Thymus (tissue), 11 donors: Measurements from ENCODE around the gene ELMO3. TPM values are rescaled to one million over a fixed set of nuclear protein-coding genes. Genes with fewer than 3 reads are reported as not detected.

Experiments
- DNase-seq, 9 donors: peaks; one replicate each; pipeline ENCODE4 v3.0.0-alpha.2; 2013; ENCODE audit warnings: low spot score in 9 of 9, low read depth in 6 of 9, missing footprints in 1 of 9
- H3K27ac ChIP-seq, 2 donors: one replicate each; pipeline ENCODE4 v1.5.1; 2013; ENCODE audit warnings: control low read depth in 1 of 2, low read depth in 1 of 2, low read length in 1 of 2, mild to moderate bottlenecking in 1 of 2, moderate library complexity in 1 of 2
- H3K27me3 ChIP-seq, 2 donors: one replicate each; pipeline ENCODE4 v1.5.1; 2013; ENCODE audit warnings: low read length in 1 of 2; ENCODE audit not compliant: control insufficient read depth in 2 of 2, insufficient read depth in 1 of 2
- H3K36me3 ChIP-seq, 2 donors: one replicate each; pipeline ENCODE4 v1.5.1; 2013; ENCODE audit warnings: low read length in 1 of 2, mild to moderate bottlenecking in 1 of 2, moderate library complexity in 1 of 2; ENCODE audit not compliant: control insufficient read depth in 2 of 2, insufficient read depth in 2 of 2
- H3K4me1 ChIP-seq, 2 donors: one replicate each; pipeline ENCODE4 v1.5.1; 2013; ENCODE audit warnings: low read length in 2 of 2; ENCODE audit not compliant: control insufficient read depth in 2 of 2, insufficient read depth in 2 of 2
- H3K4me3 ChIP-seq, 2 donors: one replicate each; pipeline ENCODE4 v1.5.1; 2013; ENCODE audit warnings: low read length in 2 of 2, control low read depth in 1 of 2, mild to moderate bottlenecking in 1 of 2
- H3K9me3 ChIP-seq, 2 donors: one replicate each; pipeline ENCODE4 v1.5.1; 2013; ENCODE audit warnings: low read length in 1 of 2, mild to moderate bottlenecking in 1 of 2; ENCODE audit not compliant: control insufficient read depth in 2 of 2, insufficient read depth in 1 of 2
- WGBS: extraction: QIAGEN DNeasy Blood & Tissue Kit; methylation state at CpG from one replicate; pipeline ENCODE4 v1.1.7; 2013; 5-methylcytosine and 5-hydroxymethylcytosine counted together
- polyA plus RNA-seq: library from polyadenylated mRNA; stranded (reverse); fragments of 200-250 nt; gene quantifications from one replicate; pipeline ENCODE4 v1.2.3, GENCODE V29; 2013
- total RNA-seq: library from RNA; stranded (reverse); fragments of 120-200 nt; gene quantifications from one replicate; pipeline ENCODE4 v1.2.4, GENCODE V29; 2013
- donor health status: healthy.

The ELMO3 gene
- total and polyA plus RNA-seq, 2 donors = 2.3 to 15.3 TPM

DNA sequence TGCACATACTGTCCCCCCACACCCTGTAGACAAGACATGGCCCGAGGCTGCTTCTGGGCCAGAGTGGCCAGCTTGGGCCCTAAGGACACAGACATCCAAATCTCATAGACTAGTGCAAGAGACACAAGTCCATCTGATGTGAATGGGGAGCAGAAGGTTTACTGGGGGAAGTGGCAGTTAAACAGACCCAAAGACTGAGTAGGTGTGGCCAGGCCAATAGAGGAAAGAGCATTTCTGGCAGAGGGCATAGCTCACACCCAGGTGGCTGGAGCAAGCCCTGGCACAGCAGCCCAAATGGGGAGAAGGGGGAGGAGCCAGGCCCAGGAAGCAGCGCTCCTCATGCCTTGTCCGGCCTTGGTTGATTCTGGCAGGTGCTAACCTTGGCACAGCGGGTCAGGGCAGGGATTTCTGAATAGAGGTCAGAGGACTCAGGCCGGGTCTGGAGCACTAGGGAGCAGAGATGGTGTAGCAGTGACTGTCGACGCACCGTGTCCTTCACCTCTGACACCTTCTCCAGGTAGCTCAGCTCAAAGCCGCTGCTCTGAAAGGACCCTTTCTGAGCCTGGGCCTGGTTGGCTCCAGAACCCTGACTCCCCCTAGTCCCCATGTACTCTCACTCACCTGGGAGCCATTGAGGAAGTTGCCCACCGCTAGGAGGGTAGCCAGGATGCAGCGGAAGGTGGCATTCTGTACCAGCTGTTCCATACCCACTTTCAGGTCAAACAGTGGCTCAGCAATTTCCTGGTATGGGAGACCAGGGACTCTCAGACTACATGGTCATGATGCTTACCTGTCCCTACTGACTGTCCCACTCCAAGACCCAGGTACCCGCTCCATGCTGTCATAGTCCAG is 32.1 kb downstream of the ELMO3 start:
- peaks cover 43 to 56% of the 10 kb centered on the region in 2 donors for H3K36me3 ChIP-seq
- no peaks in the 10 kb centered on the region for H3K27me3 ChIP-seq
- no peak overlapping the region for H3K4me3 ChIP-seq
- 96% methylated on average over 12 of the region's 12 CpGs for WGBS
- H3K4me1 ChIP-seq = peaks cover 11 to 16% of the 10 kb centered on the region in 2 donors
- no peak for DNase-seq
- H3K9me3 ChIP-seq = no peaks in the 10 kb centered on the region
- H3K27ac ChIP-seq = no peak overlapping the region

DNA sequence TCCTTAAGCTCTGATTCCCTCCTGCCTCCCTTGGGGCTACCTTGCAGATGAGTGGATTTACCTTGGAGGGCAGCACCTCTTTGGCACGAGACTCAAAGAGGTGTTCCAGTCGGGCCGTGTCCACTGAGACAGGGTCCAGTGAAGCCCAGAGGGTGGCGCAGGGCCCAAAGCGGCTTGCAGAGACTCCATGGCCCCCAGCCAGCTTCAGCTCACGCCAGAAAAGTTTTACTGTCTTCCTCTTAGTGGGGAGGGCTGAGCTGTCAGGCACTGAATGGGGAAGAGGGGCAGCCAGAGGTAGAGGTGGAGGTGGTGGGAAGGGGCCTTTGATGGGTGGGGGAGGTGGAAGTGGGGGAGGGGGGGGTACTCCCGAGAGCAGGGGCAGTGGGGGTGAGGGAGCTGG is 34.7 kb downstream of the ELMO3 start:
- 90% methylated on average over 7 of the region's 7 CpGs for WGBS
- Histone ChIP-seq H3K4me1 (no peaks in the 10 kb centered on the region), H3K9me3 (peaks cover 0 to 1% of the 10 kb centered on the region in 2 donors), H3K36me3 (peaks cover 48 to 74% of the 10 kb centered on the region in 2 donors), H3K4me3 (no peak overlapping the region), H3K27ac (no peak overlapping the region), H3K27me3 (no peaks in the 10 kb centered on the region)
- DNase-seq = no peak

DNA sequence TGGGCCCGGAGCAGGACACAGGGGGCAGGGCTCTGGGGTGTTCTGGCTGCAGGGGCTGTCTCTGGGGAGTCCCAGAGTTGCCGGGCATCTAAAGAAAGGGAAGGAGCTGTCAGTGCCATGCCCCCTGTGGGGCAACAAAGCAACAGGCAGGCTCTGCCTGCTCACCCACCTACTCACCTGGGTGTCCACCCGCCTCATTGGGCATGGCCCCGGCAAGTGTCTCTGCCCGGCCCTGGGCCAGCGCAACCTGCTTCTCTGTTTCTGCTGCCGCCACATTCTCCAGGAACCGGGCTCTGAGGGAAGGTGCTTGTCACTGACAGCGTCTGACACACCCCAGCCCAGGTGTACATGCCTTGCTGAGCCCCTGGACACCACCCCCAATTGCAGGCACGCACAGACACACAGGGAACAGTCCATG is 35.3 kb downstream of the ELMO3 start:
- DNase-seq = no peak
- 96% methylated on average over 10 of the region's 10 CpGs for WGBS
- Histone ChIP-seq H3K4me1 (no peaks in the 10 kb centered on the region), H3K27me3 (no peaks in the 10 kb centered on the region), H3K4me3 (no peak overlapping the region), H3K27ac (no peak overlapping the region), H3K9me3 (peaks cover 0 to 1% of the 10 kb centered on the region in 2 donors), H3K36me3 (peaks cover 45 to 68% of the 10 kb centered on the region in 2 donors)

DNA sequence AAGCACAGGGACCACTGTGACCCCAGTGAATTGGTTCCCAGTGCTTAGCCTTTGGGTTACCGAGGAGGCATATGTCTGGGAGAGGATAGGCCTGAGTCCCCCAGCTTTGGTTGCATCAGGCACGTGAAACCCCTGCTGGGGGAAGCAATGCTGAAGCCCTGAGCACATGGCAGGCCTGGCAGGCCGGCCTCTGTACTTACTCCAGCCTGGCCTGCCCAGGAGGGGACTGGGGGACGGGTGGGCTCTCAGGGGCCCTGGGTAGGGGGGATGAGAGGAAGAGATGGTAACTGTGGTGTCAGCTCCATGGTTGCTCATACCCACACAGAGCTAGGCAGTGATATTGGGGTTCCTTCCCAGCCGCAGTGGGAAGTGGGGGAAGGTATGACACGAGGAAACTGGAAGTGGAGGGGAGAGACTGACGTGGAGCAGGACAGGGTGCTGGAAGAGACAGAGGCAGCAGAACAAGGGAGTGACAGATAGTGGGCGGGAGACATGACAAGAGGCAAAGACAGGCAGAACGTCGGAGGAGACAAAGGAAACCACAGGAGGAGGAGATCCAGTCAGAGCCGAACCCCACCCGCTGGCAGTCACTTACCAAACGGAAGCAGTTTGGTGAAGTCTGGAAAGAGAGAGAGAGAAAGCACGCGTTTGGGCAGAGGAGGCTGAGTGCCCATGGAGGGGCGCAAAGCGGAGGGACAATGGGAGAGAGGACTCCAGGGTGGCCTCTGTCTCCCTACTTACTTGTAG is 37.1 kb downstream of the ELMO3 start:
- Histone ChIP-seq H3K27me3 (no peaks in the 10 kb centered on the region), H3K4me1 (no peaks in the 10 kb centered on the region), H3K4me3 (no peak overlapping the region), H3K36me3 (peaks cover 27 to 50% of the 10 kb centered on the region in 2 donors), H3K9me3 (peaks cover 0 to 1% of the 10 kb centered on the region in 2 donors), H3K27ac (no peak overlapping the region)
- 96% methylated on average over 17 of the region's 17 CpGs for WGBS
- DNase-seq = no peak

GRCh38 chr16:67236563-67237395 is 37.8 kb downstream of the ELMO3 start:
- peaks cover 19 to 42% of the 10 kb centered on the region in 2 donors for H3K36me3 ChIP-seq
- no peak for DNase-seq
- no peak overlapping the region for H3K4me3 ChIP-seq
- 96% methylated on average over 50 of the region's 50 CpGs for WGBS
- no peaks in the 10 kb centered on the region for H3K27me3 ChIP-seq
- no peak overlapping the region for H3K27ac ChIP-seq
- H3K4me1 ChIP-seq = no peaks in the 10 kb centered on the region
- peaks cover 0 to 1% of the 10 kb centered on the region in 2 donors for H3K9me3 ChIP-seq

- H3K36me3 ChIP-seq = peaks cover 17 to 38% of the 10 kb centered on the region in 2 donors
- 98% methylated on average over 16 of the region's 16 CpGs for WGBS
- no peak for DNase-seq
These were observed 38.7 kb downstream of the ELMO3 start for GRCh38 chr16:67237396-67238277.

DNA sequence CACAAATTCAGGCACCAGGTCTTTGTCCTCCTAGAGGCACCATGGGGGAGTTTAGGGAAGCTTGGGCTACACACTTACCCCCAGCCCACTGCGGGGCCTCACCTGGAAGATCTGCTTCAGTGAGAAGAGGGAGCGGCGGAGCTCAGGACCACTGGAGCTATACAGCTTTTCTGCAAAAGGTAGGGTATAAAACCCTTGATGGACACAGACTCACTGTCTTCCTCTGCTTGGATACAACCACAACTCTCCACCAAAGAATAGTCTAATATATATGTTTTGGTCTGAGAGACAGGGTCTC is 39.3 kb downstream of the ELMO3 start:
- Histone ChIP-seq H3K9me3 (peaks cover 0 to 1% of the 10 kb centered on the region in 2 donors), H3K27ac (no peak overlapping the region), H3K4me1 (no peaks in the 10 kb centered on the region), H3K36me3 (peaks cover 17 to 38% of the 10 kb centered on the region in 2 donors), H3K27me3 (no peaks in the 10 kb centered on the region), H3K4me3 (no peak overlapping the region)
- DNase-seq = no peak
- WGBS = 96% methylated on average over 3 of the region's 3 CpGs

More at GRCh38 chr16:67237396-67238277, 38.7 kb downstream of the ELMO3 start:
- Histone ChIP-seq H3K4me1 (no peaks in the 10 kb centered on the region), H3K27me3 (no peaks in the 10 kb centered on the region), H3K27ac (no peak overlapping the region), H3K9me3 (peaks cover 0 to 1% of the 10 kb centered on the region in 2 donors), H3K4me3 (no peak overlapping the region)

- WGBS = 97% methylated on average over 9 of the region's 9 CpGs
- Histone ChIP-seq H3K36me3 (peaks cover 17 to 34% of the 10 kb centered on the region in 2 donors), H3K27me3 (no peaks in the 10 kb centered on the region), H3K9me3 (peaks cover 0 to 1% of the 10 kb centered on the region in 2 donors), H3K4me1 (peaks cover 0 to 4% of the 10 kb centered on the region in 2 donors), H3K4me3 (no peak overlapping the region), H3K27ac (no peak overlapping the region)
- no peak for DNase-seq
These were observed 40.0 kb downstream of the ELMO3 start for GRCh38 chr16:67238806-67239470.
